ENCODE measurements around the gene GABRD.

The GABRD gene

GRCh38 chr1:2032737-2033136 lies 13.6 kb downstream of the GABRD start:
- no peaks in the 10 kb centered on the region for H3F3A ChIP-seq (ENCODE audit: control insufficient read depth, insufficient read depth)
- H3K9me2 ChIP-seq (replicated peaks; ENCODE audit: control insufficient read depth, low read length): no peaks in the 10 kb centered on the region
- H3K9me3 ChIP-seq (ENCODE audit: control insufficient read depth, insufficient read depth, low read length): no peaks in the 10 kb centered on the region
- no peak overlapping the region for H3K27ac ChIP-seq (ENCODE audit: low read depth, low read length)
- H3K4me2 ChIP-seq (ENCODE audit: low read length): no peak overlapping the region
- H3K4me1 ChIP-seq (ENCODE audit: control insufficient read depth, low read length): no peaks in the 10 kb centered on the region
- no peaks in the 10 kb centered on the region for H4K20me1 ChIP-seq (ENCODE audit: control insufficient read depth, insufficient read depth, low read depth, low read length)
- no peak overlapping the region for H3K4me3 ChIP-seq (ENCODE audit: low read length)
- no peaks in the 10 kb centered on the region for H3K79me2 ChIP-seq (ENCODE audit: control insufficient read depth, low read length)
- no peak for TF ChIP-seq CTCF (IDR thresholded peaks at IDR 0.05; ENCODE audit: low read depth, low read length, poor library complexity, severe bottlenecking)
- TF ChIP-seq EZH2phosphoT487 (IDR thresholded peaks at IDR 0.05; ENCODE audit: borderline replicate concordance, low read length): no peak
- no peaks in the 10 kb centered on the region for H3K36me3 ChIP-seq (ENCODE audit: control insufficient read depth, low read length)
- no peaks in the 10 kb centered on the region for H3K27me3 ChIP-seq (ENCODE audit: control insufficient read depth, low read length)

GRCh38 chr1:2033165-2033564 lies 14.0 kb downstream of the GABRD start:
- Histone ChIP-seq H3K79me2 (ENCODE audit: control insufficient read depth, low read length) (no peaks in the 10 kb centered on the region), H3K27me3 (ENCODE audit: control insufficient read depth, low read length) (no peaks in the 10 kb centered on the region), H3K9me3 (ENCODE audit: control insufficient read depth, insufficient read depth, low read length) (no peaks in the 10 kb centered on the region), H4K20me1 (ENCODE audit: control insufficient read depth, insufficient read depth, low read depth, low read length) (no peaks in the 10 kb centered on the region), H3F3A (ENCODE audit: control insufficient read depth, insufficient read depth) (no peaks in the 10 kb centered on the region), H3K27ac (ENCODE audit: low read depth, low read length) (no peak overlapping the region), H3K4me3 (ENCODE audit: low read length) (no peak overlapping the region), H3K9me2 (replicated peaks; ENCODE audit: control insufficient read depth, low read length) (no peaks in the 10 kb centered on the region), H3K36me3 (ENCODE audit: control insufficient read depth, low read length) (no peaks in the 10 kb centered on the region), H3K4me1 (ENCODE audit: control insufficient read depth, low read length) (no peaks in the 10 kb centered on the region), H3K4me2 (ENCODE audit: low read length) (no peak overlapping the region)
- TF ChIP-seq EZH2phosphoT487 (IDR thresholded peaks at IDR 0.05; ENCODE audit: borderline replicate concordance, low read length) (no peak), CTCF (IDR thresholded peaks at IDR 0.05; ENCODE audit: low read depth, low read length, poor library complexity, severe bottlenecking) (no peak)

- H3K4me2 ChIP-seq (ENCODE audit: low read length): no peak overlapping the region
- no peak overlapping the region for H3K4me3 ChIP-seq (ENCODE audit: low read length)
- no peaks in the 10 kb centered on the region for H3K9me2 ChIP-seq (replicated peaks; ENCODE audit: control insufficient read depth, low read length)
- no peaks in the 10 kb centered on the region for H3K79me2 ChIP-seq (ENCODE audit: control insufficient read depth, low read length)
- no peaks in the 10 kb centered on the region for H3F3A ChIP-seq (ENCODE audit: control insufficient read depth, insufficient read depth)
- no peaks in the 10 kb centered on the region for H3K27me3 ChIP-seq (ENCODE audit: control insufficient read depth, low read length)
- H3K27ac ChIP-seq (ENCODE audit: low read depth, low read length): no peak overlapping the region
- TF ChIP-seq CTCF (IDR thresholded peaks at IDR 0.05; ENCODE audit: low read depth, low read length, poor library complexity, severe bottlenecking): no peak
- no peak for TF ChIP-seq EZH2phosphoT487 (IDR thresholded peaks at IDR 0.05; ENCODE audit: borderline replicate concordance, low read length)
- no peaks in the 10 kb centered on the region for H3K4me1 ChIP-seq (ENCODE audit: control insufficient read depth, low read length)
- H3K36me3 ChIP-seq (ENCODE audit: control insufficient read depth, low read length): no peaks in the 10 kb centered on the region
- H4K20me1 ChIP-seq (ENCODE audit: control insufficient read depth, insufficient read depth, low read depth, low read length): no peaks in the 10 kb centered on the region
- no peaks in the 10 kb centered on the region for H3K9me3 ChIP-seq (ENCODE audit: control insufficient read depth, insufficient read depth, low read length)
Observed at GRCh38 chr1:2036287-2036686, 17.1 kb downstream of the GABRD start.
